H1 (cell line): Measurements from ENCODE around the gene PRKCA.

Experiments used
- BCL11A ChIP-seq, 2 experiments: IDR thresholded peaks; one replicate each; pipeline ENCODE4 v1.6.1; 2011; ENCODE audit warnings: low read depth in 2 of 2, low read length in 2 of 2, mild to moderate bottlenecking in 2 of 2
- CBX8 ChIP-seq: fragments of 300-800, 300-1000 bp; sonication (generic); IDR thresholded peaks from 2 replicates; pipeline ENCODE4 v1.7.1; 2016; ENCODE audit warnings: low read depth, low read length, borderline replicate concordance
- CEBPB ChIP-seq: IDR thresholded peaks from 2 replicates; pipeline ENCODE4 v1.6.1; 2012; ENCODE audit warnings: low read depth, low read length
- CHD2 ChIP-seq: IDR thresholded peaks from 2 replicates; pipeline ENCODE4 v1.6.1; 2012; ENCODE audit warnings: low read length, improper control_type of control experiment
- CTCF ChIP-seq, 3 experiments: IDR thresholded peaks; 1 replicate in 2 of 3; 2 replicates in 1 of 3; pipeline versions ENCODE4 v1.5.1 to v1.6.1; 2011; ENCODE audit warnings: low read length in 3 of 3, mild to moderate bottlenecking in 3 of 3, inconsistent platforms in 2 of 3, low read depth in 1 of 3, moderate library complexity in 1 of 3; ENCODE audit not compliant: insufficient read depth in 1 of 3; ENCODE audit errors: control extremely low read depth in 1 of 3
- EP300 ChIP-seq, 2 experiments: IDR thresholded peaks; 1 replicate in 1 of 2; 2 replicates in 1 of 2; pipeline ENCODE4 v1.6.1; 2011 to 2012; ENCODE audit warnings: low read depth in 2 of 2, low read length in 2 of 2, mild to moderate bottlenecking in 2 of 2, borderline replicate concordance in 1 of 2, inconsistent platforms in 1 of 2, moderate library complexity in 1 of 2
- GABPA ChIP-seq: IDR thresholded peaks from 2 replicates; pipeline ENCODE4 v1.6.1; 2011; ENCODE audit warnings: mild to moderate bottlenecking, low read length, moderate library complexity, borderline replicate concordance; ENCODE audit not compliant: insufficient read depth
- HDAC6 ChIP-seq: IDR thresholded peaks from one replicate; pipeline ENCODE4 v1.7.1; 2012; ENCODE audit warnings: low read depth, mild to moderate bottlenecking, inconsistent platforms, low read length, moderate library complexity
- POLR2AphosphoS5 ChIP-seq: IDR thresholded peaks from 2 replicates; pipeline ENCODE4 v1.6.1; 2011; ENCODE audit warnings: low read depth, low read length
- SP1 ChIP-seq: IDR thresholded peaks from 2 replicates; pipeline ENCODE4 v1.6.1; 2011; ENCODE audit warnings: low read depth, low read length
- TBP ChIP-seq: IDR thresholded peaks from 2 replicates; pipeline ENCODE4 v1.6.1; 2011; ENCODE audit warnings: low read depth, low read length, improper control_type of control experiment
- TCF12 ChIP-seq: IDR thresholded peaks from 2 replicates; pipeline ENCODE4 v1.6.1; 2011; ENCODE audit warnings: low read depth, mild to moderate bottlenecking, low read length

- no peak for TF ChIP-seq CTCF (IDR thresholded peaks at IDR 0.05; ENCODE audit: control extremely low read depth in 1 of 3, insufficient read depth in 1 of 3, low read depth in 1 of 3, low read length in 3 of 3)
- TF ChIP-seq CEBPB, result no peak
- no peak for TF ChIP-seq HDAC6
- no peak for TF ChIP-seq TCF12
- no peak for TF ChIP-seq BCL11A (IDR thresholded peaks at IDR 0.05; ENCODE audit: low read depth in 2 of 2, low read length in 2 of 2)
- no peak for TF ChIP-seq GABPA
- TF ChIP-seq EP300 (IDR thresholded peaks at IDR 0.05; ENCODE audit: borderline replicate concordance in 1 of 2, low read depth in 2 of 2, low read length in 2 of 2), result no peak
- TF ChIP-seq POLR2AphosphoS5, result no peak
- TF ChIP-seq CBX8, result no peak
- no peak for TF ChIP-seq SP1
- no peak for TF ChIP-seq TBP
- no peak for TF ChIP-seq CHD2
These were observed 556.9 kb downstream of the PRKCA start for GRCh38 chr17:66859353-66859752.
